HG02798 (cell line): ENCODE data around the gene PEPD.

Experiments used
- ATAC-seq: cut with Tn5 transposase; IDR thresholded peaks from one replicate; pipeline ENCODE4 v1.9.1; 2021; ENCODE audit warnings: mild to moderate bottlenecking; ENCODE audit not compliant: unreplicated experiment, poor library complexity

PEPD gene

DNA sequence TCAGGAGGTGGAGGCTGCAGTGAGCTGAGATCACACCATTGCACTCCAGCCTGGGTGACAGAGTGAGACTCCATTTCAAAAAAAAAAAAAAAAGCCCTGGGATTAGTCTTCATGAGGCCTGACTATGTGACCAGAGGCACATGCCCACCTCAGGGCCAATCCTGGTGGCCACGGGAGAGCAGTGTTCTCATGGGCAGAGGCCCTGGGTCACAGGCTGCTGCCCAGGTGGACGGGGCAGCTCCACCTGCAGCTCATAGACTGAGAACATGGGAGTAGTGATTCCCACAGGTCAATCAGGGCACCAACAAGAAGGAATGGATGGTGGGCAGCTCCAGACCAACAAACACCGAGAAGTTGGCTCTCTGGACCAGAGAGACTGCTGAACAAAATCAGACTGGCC lies 26.1 kb upstream of the PEPD start:
- no peak for ATAC-seq

DNA sequence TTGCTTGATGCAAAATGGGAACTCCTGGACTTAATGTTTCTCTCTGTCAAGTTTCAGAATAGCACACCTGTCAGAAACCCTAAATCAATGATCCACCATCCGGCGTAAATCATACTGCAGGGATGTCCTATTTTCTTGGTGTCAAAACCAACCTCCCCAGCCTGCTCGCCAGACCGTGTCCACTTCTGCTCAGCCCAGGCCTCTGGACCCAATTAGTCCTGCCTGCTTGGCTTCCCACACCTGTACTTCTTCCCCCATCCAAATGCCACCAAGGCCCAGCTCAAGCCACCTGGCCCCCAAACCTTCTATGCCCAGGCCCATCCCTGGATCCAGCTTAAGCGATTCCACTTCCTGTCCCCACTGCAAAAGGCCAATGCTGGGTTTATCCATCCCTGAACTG lies 25.1 kb upstream of the PEPD start:
- no peak for ATAC-seq

- ATAC-seq = no peak
Observed at GRCh38 chr19:33545217-33545981, 23.8 kb upstream of the PEPD start.

GRCh38 chr19:33535226-33535625 lies 13.6 kb upstream of the PEPD start:
- no peak for ATAC-seq

DNA sequence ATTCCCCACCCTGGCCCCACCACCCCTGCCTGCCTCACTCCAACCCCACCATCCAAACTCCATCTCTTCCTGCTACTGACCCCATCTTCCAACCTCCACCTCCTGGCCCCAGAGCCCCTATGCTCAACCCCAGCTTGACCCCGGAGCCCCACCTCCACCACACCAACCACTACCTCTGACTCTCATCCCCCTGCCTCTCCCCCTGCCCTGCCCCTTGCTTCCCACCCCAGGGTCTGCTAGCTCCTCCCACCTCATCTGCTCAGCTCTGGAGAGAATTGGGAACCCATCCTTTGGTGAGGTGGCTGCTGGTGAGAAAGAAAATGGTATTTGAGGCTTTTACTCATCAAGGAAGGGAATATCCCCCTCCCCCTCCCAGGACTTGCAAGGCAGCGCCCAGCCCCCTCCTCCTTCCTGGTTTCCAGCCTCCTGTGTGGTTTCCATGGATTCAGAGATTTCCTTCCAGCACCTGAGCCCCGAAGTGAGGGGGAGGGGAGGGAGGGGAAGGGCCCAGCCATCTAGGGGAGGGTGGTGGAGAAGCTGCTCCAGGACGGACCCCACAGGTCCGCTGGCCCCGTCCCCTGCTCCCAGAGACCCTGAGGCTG lies 11.4 kb upstream of the PEPD start:
- no peak for ATAC-seq

DNA sequence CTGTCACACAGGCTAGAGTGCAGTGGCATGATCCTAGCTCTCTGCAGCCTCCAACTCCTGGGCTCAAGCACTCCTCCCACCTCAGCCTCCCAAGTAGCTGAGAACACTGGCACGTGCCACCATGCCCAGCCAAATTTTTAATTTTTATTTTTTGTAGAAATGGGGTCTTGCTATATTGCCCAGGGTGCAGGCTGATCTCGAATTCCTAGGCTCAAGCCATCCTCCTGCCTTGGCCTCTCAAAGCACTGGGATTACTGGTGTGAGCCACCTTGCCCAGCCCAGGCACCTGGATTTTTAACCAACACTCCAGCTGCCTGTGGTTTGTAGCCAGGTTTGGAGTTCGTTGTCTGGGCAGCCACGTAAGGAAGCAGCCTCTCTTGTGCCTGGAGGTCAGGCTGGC lies 9.3 kb upstream of the PEPD start:
- ATAC-seq = no peak

DNA sequence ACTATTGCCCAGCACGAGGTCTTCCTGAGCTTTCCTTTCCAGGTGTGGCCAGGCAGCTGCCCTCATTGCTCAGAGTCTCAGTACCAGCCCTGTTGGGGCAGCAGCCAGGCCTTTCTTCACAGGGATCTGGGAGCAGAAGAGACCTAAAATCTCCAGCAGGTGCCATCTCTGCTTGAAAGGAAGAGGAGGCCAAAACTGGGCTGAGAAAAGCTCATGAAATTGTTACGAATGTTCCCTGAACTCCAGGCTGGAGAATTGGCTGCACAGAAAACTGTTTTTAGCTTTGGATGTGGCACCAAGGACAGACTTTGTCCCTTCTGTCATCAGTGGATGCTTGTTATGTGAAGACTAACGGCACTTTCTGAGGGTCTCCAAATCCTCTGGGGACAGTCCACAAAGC lies 8.7 kb upstream of the PEPD start:
- ATAC-seq = no peak

DNA sequence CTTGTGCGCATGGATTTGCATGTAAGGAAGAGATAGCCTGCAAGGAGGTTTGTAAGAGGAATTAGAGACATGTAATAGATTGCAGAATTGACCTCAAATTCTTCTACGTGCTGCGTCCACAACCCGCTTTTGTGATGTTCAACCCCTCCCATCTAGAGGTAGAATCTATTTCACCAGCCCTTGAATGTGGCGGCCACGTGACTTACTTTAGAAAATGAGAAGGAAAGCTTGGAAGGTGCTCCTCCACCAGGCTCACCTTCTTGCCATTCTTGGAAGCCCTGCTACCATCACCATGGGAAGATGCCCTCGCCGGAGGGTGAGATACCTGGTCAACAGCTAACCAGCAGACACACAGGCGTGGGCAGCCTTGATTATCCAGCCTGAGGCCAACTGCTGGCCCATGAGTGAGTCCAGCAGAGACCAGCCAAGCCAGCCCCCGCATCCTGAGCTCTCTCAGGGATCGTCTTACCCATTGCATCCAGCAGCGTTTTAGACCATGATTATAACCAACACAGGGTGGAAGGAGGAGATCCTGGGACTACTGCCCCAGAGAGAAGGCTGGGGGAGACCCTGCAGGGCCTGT lies 7.6 kb upstream of the PEPD start:
- ATAC-seq = no peak

- ATAC-seq = no peak
Observed at GRCh38 chr19:33528404-33528803, 6.8 kb upstream of the PEPD start.

- ATAC-seq = no peak
Observed at GRCh38 chr19:33527125-33527524, 5.5 kb upstream of the PEPD start.

DNA sequence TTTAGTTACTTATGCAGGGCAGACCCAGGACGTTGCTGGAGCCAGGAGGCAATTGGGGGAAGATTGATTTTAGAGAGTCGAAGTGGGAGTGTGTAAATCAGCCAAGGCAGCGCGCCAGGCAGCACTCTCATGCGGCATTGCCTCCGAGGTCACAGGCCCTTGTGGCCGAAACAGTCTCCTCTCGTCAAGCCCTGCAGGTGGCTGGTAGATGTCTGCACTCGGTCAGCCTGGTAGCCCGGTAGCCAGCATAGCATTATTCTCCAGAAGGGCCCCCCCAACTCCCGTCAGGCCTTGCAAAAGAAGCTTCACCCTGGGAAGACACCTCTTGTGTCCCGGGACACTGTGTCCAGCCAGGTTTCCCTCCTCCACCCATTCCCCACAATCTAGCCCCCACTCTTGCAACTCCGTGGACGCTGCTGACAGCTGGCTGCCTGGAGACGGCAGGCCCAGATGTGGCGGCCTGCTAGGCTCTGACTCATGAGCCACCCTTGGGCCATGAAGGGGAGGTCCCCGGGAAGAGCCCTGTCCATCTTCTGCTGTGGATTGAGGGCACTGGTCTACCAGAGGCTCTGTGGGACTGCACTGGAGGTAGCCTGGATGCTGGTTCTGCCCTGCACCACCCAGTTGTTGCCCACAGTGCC lies 2.6 kb upstream of the PEPD start:
- no peak for ATAC-seq

GRCh38 chr19:33523167-33523566 lies 1.6 kb upstream of the PEPD start:
- ATAC-seq = no peak

GRCh38 chr19:33522371-33522662 lies 726 bp upstream of the PEPD start:
- ATAC-seq = no peak

DNA sequence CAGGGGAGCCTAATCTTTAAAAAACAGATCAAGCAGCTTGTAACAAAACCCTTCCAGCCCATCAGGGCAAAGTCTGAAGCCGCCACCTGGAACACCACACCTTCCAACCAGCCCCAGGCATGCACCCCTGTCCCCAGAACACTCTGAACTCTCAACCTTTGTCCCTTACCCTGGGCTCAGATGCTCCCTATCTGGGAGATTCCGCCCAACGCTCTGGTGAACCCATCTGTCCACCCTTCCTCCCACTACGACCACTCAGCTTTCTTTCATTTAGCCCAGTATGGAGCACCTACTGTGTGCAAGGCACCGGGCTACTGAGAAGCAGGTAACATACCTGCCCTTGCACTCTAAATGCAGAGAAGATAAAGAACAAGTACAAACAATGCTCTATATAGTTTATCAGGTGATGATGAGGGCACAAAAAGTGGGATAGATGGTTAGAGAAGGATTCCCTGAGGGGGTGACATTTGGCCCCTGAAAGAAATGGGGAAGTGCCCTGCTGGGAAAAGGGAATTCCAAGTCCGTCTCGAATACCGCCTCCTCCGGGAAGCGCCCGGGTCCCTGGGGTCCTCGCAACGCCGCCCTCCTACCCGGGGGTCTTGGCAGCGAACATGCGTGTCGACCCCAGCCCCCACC lies 629 bp downstream of the PEPD start:
- no peak for ATAC-seq

DNA sequence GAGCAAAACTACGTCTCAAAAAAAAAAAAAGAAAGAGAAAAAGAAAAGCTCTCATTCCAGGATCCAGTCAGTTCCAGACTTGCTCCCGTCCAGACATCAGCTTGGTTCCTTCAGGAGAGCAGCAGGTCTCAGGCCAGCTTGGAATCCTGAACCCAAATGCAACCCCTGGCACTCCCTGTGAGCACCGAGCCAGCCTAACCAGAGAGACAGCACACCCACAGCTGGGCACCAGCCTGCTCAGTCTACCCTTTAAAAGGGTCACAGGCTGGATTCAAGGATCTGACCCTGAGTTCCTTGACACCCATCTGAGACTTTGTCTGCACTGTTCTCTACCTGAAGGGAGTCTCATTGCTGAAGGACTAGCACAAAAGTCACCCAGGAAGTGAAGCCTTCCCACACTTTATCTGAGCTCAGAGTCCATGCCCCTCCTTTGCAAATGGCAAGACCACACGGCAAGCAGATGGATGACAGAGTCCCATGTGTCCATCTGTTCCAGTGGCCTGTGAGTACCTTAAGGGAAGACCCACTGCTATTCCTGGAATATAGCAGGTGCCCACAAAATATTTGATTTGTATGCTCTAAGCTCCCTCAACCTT lies 1.4 kb downstream of the PEPD start:
- ATAC-seq = no peak

- ATAC-seq = no peak
Observed at GRCh38 chr19:33519416-33519815, 2.2 kb downstream of the PEPD start.

GRCh38 chr19:33518541-33518940 lies 3.0 kb downstream of the PEPD start:
- ATAC-seq = no peak

DNA sequence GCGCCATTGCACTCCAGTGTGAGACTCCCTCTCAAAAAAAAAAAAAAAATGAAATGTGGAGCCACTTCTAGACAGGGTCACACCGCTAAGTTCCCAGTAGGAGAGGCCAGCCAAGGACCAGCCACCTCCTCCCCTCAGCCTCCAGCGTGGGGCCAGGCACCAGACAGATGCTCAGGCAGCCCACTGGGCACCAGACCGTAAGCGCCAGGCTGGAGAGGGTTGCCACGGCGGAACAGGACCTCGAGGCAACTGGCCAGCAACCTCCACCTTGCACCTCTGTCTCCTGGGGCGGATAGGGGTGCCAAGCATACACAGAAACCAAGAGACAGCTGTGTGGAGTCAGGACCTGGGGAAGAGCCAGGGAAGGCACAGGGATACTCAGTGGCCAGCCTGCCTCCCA lies 3.7 kb downstream of the PEPD start:
- no peak for ATAC-seq

GRCh38 chr19:33515921-33516320 lies 5.7 kb downstream of the PEPD start:
- no peak for ATAC-seq

DNA sequence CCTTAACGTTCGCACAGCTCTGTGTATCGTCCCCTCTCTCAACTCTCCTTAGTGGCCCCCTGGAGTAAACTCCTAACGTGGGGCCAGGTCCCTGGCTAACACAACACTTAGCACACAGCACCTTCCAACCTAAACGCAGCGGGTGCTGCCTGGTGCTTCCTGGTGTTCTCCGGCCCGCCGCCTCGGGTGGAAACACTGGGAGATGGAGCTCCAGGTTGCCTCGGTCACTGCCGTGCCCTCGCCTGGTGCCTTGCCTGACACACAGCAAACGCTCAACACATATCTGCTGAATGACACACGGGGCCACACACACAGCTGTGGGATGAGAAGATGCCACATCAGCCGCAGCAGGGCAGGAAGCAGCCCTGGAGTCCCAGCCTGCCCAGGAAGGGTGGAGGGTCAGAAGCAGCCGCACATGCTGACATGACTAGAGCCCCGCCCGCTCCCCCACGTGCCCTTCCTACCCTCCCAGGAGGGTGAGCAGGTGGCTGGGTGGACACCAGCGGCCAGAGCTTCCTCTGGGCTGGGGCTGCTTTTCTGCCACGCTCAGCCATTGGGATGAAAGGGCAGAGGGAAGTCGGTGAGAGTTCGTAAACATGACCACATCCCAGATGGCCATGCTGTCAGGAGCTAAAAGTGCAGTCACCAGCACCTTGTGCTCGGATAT lies 6.6 kb downstream of the PEPD start:
- ATAC-seq = no peak
